ENCODE measurements around the gene ATP10A.

DNA sequence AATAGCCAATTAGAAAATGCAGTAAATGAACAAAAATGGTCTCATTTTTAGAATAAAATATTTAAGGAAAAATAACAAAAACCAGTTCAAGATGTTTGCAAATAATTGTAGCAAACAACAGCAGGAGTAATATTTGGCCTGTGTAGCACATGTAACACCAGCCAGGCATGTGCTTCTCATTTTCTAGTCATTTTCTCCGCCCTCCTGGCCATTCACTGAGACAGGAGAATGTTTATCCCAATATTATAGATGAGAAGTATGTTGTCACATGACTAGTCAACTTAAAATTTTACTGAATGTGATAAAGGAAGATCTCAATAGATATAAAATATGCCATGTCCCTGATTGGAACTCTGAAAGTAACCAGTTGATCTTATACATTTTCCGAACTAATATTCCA, 7.8 kb upstream of the ATP10A start:
- no peak for TF ChIP-seq EP300 (IDR thresholded peaks at IDR 0.05)
- TF ChIP-seq, protein P1, sequence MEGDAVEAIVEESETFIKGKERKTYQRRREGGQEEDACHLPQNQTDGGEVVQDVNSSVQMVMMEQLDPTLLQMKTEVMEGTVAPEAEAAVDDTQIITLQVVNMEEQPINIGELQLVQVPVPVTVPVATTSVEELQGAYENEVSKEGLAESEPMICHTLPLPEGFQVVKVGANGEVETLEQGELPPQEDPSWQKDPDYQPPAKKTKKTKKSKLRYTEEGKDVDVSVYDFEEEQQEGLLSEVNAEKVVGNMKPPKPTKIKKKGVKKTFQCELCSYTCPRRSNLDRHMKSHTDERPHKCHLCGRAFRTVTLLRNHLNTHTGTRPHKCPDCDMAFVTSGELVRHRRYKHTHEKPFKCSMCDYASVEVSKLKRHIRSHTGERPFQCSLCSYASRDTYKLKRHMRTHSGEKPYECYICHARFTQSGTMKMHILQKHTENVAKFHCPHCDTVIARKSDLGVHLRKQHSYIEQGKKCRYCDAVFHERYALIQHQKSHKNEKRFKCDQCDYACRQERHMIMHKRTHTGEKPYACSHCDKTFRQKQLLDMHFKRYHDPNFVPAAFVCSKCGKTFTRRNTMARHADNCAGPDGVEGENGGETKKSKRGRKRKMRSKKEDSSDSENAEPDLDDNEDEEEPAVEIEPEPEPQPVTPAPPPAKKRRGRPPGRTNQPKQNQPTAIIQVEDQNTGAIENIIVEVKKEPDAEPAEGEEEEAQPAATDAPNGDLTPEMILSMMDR (IDR thresholded peaks at IDR 0.05) = no peak
